Panc1 (cell line): ENCODE results near the gene LYRM4.

Source experiments
- POLR2AphosphoS5 ChIP-seq: IDR thresholded peaks from 2 replicates; pipeline ENCODE4 v1.6.1; 2012; ENCODE audit warnings: mild to moderate bottlenecking, low read depth, low read length, moderate library complexity
- SIN3A ChIP-seq: IDR thresholded peaks from 2 replicates; pipeline ENCODE4 v1.6.1; 2012; ENCODE audit warnings: low read depth, mild to moderate bottlenecking, low read length, moderate library complexity, borderline replicate concordance; ENCODE audit not compliant: insufficient read depth
- TCF7L2 ChIP-seq: IDR thresholded peaks from 2 replicates; pipeline ENCODE4 v1.6.1; 2011; ENCODE audit warnings: mild to moderate bottlenecking, low read depth, low read length, inconsistent platforms
- TF ChIP-seq, protein P1 (sequence below): fragments of 450-650 bp; IDR thresholded peaks from 2 replicates; pipeline ENCODE4 v1.5.1; 2017; ENCODE audit warnings: mild to moderate bottlenecking
- TF ChIP-seq, protein P2 (sequence below), 2 experiments: IDR thresholded peaks; 2 replicates each; pipeline ENCODE4 v1.6.1; 2011 to 2012; ENCODE audit warnings: low read depth in 2 of 2, control low read depth in 1 of 2, low read length in 1 of 2, mild to moderate bottlenecking in 1 of 2, moderate library complexity in 1 of 2; ENCODE audit not compliant: insufficient read depth in 1 of 2

DNA sequence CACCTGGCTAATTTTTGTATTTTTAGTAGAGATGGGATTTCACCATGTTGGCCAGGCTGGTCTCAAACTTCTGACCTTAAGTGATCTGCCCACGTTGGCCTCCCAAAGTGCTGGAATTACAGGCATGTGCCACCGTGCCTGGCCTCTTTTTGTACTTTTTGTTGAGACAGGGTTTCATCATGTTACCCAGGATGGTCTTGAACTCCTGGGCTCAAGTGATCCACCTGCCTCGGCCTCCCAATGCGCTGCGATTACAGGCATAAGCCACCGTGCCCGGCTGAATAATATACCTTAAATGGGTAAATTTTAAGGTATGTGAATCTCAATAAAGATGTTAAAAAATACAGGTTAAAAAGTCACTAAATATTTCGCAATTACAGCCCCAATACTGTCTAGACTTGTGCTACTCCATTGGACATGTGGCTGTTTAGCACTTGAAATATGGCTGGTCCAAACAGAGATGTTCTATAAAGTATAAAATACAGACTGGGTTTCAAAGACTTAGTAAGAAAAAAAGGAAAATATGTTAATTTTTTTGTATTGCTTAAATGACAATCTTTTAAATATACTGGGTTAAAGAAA lies 133.6 kb downstream of the LYRM4 start:
- TF ChIP-seq TCF7L2 (no peak), POLR2AphosphoS5 (no peak), SIN3A (no peak)
- TF ChIP-seq, protein P1, sequence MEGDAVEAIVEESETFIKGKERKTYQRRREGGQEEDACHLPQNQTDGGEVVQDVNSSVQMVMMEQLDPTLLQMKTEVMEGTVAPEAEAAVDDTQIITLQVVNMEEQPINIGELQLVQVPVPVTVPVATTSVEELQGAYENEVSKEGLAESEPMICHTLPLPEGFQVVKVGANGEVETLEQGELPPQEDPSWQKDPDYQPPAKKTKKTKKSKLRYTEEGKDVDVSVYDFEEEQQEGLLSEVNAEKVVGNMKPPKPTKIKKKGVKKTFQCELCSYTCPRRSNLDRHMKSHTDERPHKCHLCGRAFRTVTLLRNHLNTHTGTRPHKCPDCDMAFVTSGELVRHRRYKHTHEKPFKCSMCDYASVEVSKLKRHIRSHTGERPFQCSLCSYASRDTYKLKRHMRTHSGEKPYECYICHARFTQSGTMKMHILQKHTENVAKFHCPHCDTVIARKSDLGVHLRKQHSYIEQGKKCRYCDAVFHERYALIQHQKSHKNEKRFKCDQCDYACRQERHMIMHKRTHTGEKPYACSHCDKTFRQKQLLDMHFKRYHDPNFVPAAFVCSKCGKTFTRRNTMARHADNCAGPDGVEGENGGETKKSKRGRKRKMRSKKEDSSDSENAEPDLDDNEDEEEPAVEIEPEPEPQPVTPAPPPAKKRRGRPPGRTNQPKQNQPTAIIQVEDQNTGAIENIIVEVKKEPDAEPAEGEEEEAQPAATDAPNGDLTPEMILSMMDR = no peak
- TF ChIP-seq, protein P2, sequence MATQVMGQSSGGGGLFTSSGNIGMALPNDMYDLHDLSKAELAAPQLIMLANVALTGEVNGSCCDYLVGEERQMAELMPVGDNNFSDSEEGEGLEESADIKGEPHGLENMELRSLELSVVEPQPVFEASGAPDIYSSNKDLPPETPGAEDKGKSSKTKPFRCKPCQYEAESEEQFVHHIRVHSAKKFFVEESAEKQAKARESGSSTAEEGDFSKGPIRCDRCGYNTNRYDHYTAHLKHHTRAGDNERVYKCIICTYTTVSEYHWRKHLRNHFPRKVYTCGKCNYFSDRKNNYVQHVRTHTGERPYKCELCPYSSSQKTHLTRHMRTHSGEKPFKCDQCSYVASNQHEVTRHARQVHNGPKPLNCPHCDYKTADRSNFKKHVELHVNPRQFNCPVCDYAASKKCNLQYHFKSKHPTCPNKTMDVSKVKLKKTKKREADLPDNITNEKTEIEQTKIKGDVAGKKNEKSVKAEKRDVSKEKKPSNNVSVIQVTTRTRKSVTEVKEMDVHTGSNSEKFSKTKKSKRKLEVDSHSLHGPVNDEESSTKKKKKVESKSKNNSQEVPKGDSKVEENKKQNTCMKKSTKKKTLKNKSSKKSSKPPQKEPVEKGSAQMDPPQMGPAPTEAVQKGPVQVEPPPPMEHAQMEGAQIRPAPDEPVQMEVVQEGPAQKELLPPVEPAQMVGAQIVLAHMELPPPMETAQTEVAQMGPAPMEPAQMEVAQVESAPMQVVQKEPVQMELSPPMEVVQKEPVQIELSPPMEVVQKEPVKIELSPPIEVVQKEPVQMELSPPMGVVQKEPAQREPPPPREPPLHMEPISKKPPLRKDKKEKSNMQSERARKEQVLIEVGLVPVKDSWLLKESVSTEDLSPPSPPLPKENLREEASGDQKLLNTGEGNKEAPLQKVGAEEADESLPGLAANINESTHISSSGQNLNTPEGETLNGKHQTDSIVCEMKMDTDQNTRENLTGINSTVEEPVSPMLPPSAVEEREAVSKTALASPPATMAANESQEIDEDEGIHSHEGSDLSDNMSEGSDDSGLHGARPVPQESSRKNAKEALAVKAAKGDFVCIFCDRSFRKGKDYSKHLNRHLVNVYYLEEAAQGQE (IDR thresholded peaks at IDR 0.05; ENCODE audit: insufficient read depth in 1 of 2, low read depth in 2 of 2, low read length in 1 of 2) = no peak
